Lung (tissue), 12 donors: ENCODE results near the gene LAMC2. TPM values are rescaled to one million over a fixed set of nuclear protein-coding genes. Genes with fewer than 3 reads are reported as not detected.
A peak's percentile ranks its signal among the peaks of the same experiment; 100 is the strongest.

Experiments used
- ATAC-seq: fragments of 200-7000 bp; cut with Tn5 transposase; one replicate; pipeline ENCODE4 v1.9.1; 2020; ENCODE audit warnings: moderate number of reproducible peaks; ENCODE audit not compliant: insufficient read depth, low FRiP score
- DNase-seq, 3 donors: peaks; one replicate each; pipeline ENCODE4 v3.0.0-alpha.2; 2013 to 2017
- H3K27ac ChIP-seq, 2 donors: one replicate each; pipeline ENCODE4 v1.5.1; 2013; ENCODE audit warnings: mild to moderate bottlenecking in 2 of 2, moderate library complexity in 2 of 2, control low read depth in 1 of 2, inconsistent platforms in 1 of 2, low read depth in 1 of 2, low read length in 1 of 2
- H3K27me3 ChIP-seq, 3 donors: one replicate each; pipeline ENCODE4 v1.5.1; 2013; ENCODE audit warnings: low read length in 2 of 3; ENCODE audit not compliant: control insufficient read depth in 3 of 3, insufficient read depth in 3 of 3
- H3K36me3 ChIP-seq, 4 donors: one replicate each; pipeline ENCODE4 v1.5.1; 2013; ENCODE audit warnings: low read length in 4 of 4, mild to moderate bottlenecking in 1 of 4, moderate library complexity in 1 of 4; ENCODE audit not compliant: control insufficient read depth in 4 of 4, insufficient read depth in 4 of 4
- H3K4me1 ChIP-seq, 5 donors: one replicate each; pipeline ENCODE4 v1.5.1; 2013; ENCODE audit warnings: low read length in 5 of 5, mild to moderate bottlenecking in 2 of 5, moderate library complexity in 1 of 5; ENCODE audit not compliant: control insufficient read depth in 5 of 5, insufficient read depth in 5 of 5
- H3K4me3 ChIP-seq: one replicate; pipeline ENCODE4 v1.5.1; 2013; ENCODE audit warnings: mild to moderate bottlenecking, control low read depth, moderate library complexity
- H3K9ac ChIP-seq, 2 donors: one replicate each; pipeline ENCODE4 v1.5.1; 2013; ENCODE audit warnings: low read length in 2 of 2, control low read depth in 1 of 2; ENCODE audit not compliant: insufficient read depth in 1 of 2
- H3K9me3 ChIP-seq, 4 donors: one replicate each; pipeline ENCODE4 v1.5.1; 2013; ENCODE audit warnings: low read length in 3 of 4, mild to moderate bottlenecking in 1 of 4, moderate library complexity in 1 of 4; ENCODE audit not compliant: control insufficient read depth in 4 of 4, insufficient read depth in 3 of 4
- CTCF ChIP-seq: IDR thresholded peaks from 2 replicates; pipeline ENCODE4 v1.5.1; 2012; ENCODE audit warnings: mild to moderate bottlenecking; ENCODE audit errors: control extremely low read depth, extremely low read depth
- WGBS, 2 donors: extraction: QIAGEN DNeasy Blood & Tissue Kit; methylation state at CpG; one replicate each; pipeline ENCODE4 v1.1.7; 2013; 5-methylcytosine and 5-hydroxymethylcytosine counted together
- polyA plus RNA-seq, 2 donors: library from polyadenylated mRNA; stranded (reverse); fragments of 200-250 nt; gene quantifications; one replicate each; pipeline ENCODE4 v1.2.1, GENCODE V29; 2013
- total RNA-seq, 2 donors: library from RNA; depleted of rRNA in 1 of 2; stranded (reverse); fragments of >200 nt in 1 of 2; gene quantifications; one replicate each; pipeline ENCODE4 v1.2.1, GENCODE V29; 2014 to 2021
- donor health status: control.
- donor health status: control.
- donor health status: Bipolar disorder and iron deficiency.
- donor health status: healthy.
- donor health status: DM: yes; HTN: yes; CAD: no.

LAMC2 gene
- total and polyA plus RNA-seq, 4 donors = 13.7 to 63.1 (median 40.3) TPM

GRCh38 chr1:183152180-183152579 lies 33.9 kb upstream of the LAMC2 start:
- ATAC-seq (no peak), DNase-seq (no peak)
- no peak overlapping the region for H3K4me3 ChIP-seq
- WGBS, 2 donors = 88% methylated on average over 7 of the region's 7 CpGs
- peaks cover 0 to 10% (median 4%) of the 10 kb centered on the region in 5 donors for H3K4me1 ChIP-seq
- TF ChIP-seq CTCF = no peak
- no peak overlapping the region for H3K27ac ChIP-seq
- no peaks in the 10 kb centered on the region for H3K27me3 ChIP-seq
- H3K9me3 ChIP-seq = no peaks in the 10 kb centered on the region
- no peak overlapping the region for H3K9ac ChIP-seq
- H3K36me3 ChIP-seq = no peaks in the 10 kb centered on the region

- DNase-seq (no peak), ATAC-seq (no peak)
- H3K4me3 ChIP-seq = no peak overlapping the region
- no peak for TF ChIP-seq CTCF
- WGBS, 2 donors = 86 to 92% methylated on average over 2 of the region's 2 CpGs
- no peaks in the 10 kb centered on the region for H3K27me3 ChIP-seq
- H3K4me1 ChIP-seq = no peaks in the 10 kb centered on the region
- no peaks in the 10 kb centered on the region for H3K9me3 ChIP-seq
- H3K27ac ChIP-seq = no peak overlapping the region
- no peak overlapping the region for H3K9ac ChIP-seq
- H3K36me3 ChIP-seq = no peaks in the 10 kb centered on the region
Measured at GRCh38 chr1:183155939-183156338, 30.1 kb upstream of the LAMC2 start.

- Histone ChIP-seq H3K9me3 (no peaks in the 10 kb centered on the region), H3K27me3 (no peaks in the 10 kb centered on the region), H3K27ac (no peak overlapping the region), H3K4me1 (no peaks in the 10 kb centered on the region), H3K9ac (no peak overlapping the region), H3K36me3 (no peaks in the 10 kb centered on the region), H3K4me3 (no peak overlapping the region)
- no peak for TF ChIP-seq CTCF
- DNase-seq = peak; percentile 51 to 74 (median 59)
- 67 to 82% methylated on average over 9 of the region's 9 CpGs for WGBS, 2 donors
- peak; percentile 91 for ATAC-seq
Measured at GRCh38 chr1:183159960-183160359, 26.1 kb upstream of the LAMC2 start.

- WGBS, 2 donors = 87 to 90% methylated on average over 3 of the region's 3 CpGs
- Histone ChIP-seq H3K27ac (no peak overlapping the region), H3K27me3 (no peaks in the 10 kb centered on the region), H3K9me3 (no peaks in the 10 kb centered on the region), H3K36me3 (no peaks in the 10 kb centered on the region), H3K9ac (no peak overlapping the region), H3K4me3 (no peak overlapping the region), H3K4me1 (no peaks in the 10 kb centered on the region)
- no peak for ATAC-seq
- no peak for TF ChIP-seq CTCF
- no peak for DNase-seq
Measured at GRCh38 chr1:183161391-183161790, 24.7 kb upstream of the LAMC2 start.
